Activated CD8-positive, alpha-beta memory T cell treated with anti-CD3 and anti-CD28 coated beads, Interleukin-2, amount 50 U/mL, for 1 hour (primary cell): Measurements from ENCODE around the gene RORC.
"Not testable (repeated sequence)": the region's sequence is repeated elsewhere in the genome, so short reads cannot be mapped to it uniquely, and the experiment has no call there.

ENCODE experiments used
- DNase-seq: peaks from one replicate; pipeline ENCODE4 v3.0.0-alpha.2; 2020; ENCODE audit errors: extremely low read depth

Gene RORC

DNA sequence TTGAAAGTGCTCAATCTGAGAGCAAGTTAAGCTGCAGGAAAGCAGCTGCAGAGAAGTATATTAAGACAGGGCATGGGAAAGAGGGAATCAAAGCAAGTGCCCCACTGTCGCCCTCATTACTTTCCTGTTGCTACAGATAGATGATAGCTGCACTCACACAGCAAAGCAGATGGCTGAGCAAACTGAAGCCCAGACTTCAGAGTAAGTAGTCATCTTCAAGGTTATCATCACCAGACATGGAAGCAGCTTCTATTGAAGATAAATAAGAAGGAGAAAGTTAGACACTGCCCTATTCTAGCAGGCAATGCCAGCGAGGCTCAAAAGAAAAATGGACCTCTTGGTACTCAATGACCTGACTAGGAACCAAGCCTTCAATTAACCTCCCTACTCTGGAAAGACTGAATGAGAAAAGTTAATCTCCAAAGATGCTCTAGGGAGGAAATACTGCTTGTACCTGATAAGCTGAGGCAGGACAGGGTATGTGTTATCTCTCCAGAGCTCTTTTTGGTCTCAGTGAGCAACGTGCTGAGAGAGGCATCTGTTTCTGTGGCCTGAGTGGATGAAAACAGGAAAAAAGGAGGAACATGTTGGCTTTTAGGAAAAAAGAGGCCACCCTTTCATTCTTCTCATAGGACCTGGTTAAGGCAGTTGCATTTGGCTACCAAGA, 57.2 kb downstream of the RORC start:
- DNase-seq: no peak

GRCh38 chr1:151773702-151774101, 57.9 kb downstream of the RORC start:
- DNase-seq: no peak

GRCh38 chr1:151769270-151769669, 62.3 kb downstream of the RORC start:
- DNase-seq: not testable (repeated sequence)

GRCh38 chr1:151768351-151769066, 63.1 kb downstream of the RORC start:
- not testable (repeated sequence) for DNase-seq

GRCh38 chr1:151763990-151764389, 67.6 kb downstream of the RORC start:
- DNase-seq: no peak

- DNase-seq: peak; percentile 49
These were observed 68.4 kb downstream of the RORC start, which contains the start of gene MRPL9 for GRCh38 chr1:151762941-151763921. TSS of gene MRPL9 (minus strand) at chr1:151763496. CDS start at chr1:151763479, 17 bp downstream.

DNA sequence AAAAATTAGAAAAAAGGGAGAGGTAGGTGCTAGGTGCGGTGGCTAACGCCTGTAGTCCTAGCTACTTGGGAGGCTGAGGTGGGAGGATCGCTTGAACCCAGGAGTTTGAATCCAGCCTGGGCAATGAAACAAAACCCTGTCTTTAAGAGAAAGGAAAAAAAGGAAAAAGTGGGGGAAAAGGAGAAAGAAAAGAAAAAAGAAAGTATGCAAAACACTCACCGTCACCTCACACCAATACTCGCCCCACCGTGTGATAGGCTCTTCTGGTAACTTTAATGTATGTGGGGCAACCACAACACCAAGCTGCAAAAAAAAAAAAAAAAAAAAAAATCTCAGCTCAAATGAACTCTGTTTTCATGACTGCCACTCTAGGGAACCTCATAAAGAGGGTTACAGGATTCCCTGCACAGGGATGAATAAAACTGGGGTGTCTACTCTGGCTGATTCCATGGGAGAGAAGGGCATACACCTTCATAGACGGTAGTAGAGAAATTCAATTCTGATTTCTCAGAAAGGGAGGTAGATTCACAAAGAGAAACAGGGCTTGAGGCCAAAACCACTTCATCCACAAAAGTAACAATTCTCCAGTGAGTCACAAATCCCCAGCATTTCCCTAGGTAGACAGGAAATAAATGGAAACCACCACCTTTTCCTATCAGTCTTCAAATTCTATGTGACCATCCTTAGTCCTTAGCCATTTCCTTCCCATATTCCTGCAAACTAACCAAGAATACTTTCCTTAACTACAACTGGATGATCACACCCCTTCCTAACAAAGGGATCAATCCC, 70.8 kb downstream of the RORC start:
- no peak for DNase-seq

- DNase-seq: no peak
These were observed 72.4 kb downstream of the RORC start for GRCh38 chr1:151759241-151759640.

- DNase-seq: no peak
These were observed 75.3 kb downstream of the RORC start for GRCh38 chr1:151756291-151756690.
